ENCODE results near the gene YJEFN3. TPM values are rescaled to one million over a fixed set of nuclear protein-coding genes. Genes with fewer than 3 reads are reported as not detected.

The YJEFN3 gene
- total and polyA plus RNA-seq, 2 of the 8 experiments (the other 6 are each of a cell fraction or from before 2014, with no cell fraction given): 5.7 to 9.4 TPM

DNA sequence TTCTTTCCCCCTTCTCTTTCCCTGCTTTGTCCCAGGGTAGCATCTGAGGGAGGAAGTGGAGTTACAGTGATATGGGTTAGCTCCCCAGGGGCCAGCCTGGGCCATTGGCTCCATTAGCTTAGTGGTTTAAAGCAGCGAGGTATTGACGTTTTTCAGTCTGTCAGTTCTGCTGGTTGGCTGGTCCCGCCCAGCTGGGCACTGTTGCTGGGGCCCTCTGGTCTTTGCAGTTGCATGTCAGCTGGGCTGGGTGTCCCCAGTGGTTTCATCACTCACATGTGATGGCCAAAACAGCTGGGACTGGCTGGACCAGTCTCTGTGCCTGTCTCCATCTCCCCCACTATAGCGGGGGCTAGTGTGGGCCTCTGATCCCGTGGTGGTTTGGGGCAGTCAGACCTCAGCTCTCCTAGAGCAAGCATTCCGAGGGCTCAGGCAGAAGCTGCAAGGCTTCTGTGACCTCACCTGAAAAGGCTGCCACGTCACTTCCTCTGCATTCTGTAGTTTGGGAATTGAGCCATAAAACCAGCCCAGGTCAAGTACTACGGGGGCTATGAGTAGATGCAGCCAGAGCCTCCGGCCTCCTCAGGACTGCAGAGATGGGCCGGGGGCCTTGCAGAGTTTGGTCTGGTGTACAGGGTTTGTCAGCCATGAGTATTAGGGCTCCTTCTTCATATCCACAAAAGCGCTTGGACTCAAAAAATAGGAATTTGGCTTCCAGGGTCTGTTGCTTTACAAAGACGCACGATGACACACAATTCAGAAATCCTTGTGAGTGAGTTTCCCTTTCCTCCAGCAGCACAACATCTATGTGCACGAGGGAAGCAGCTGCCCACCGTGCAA lies 43.3 kb upstream of the YJEFN3 start:
- Histone ChIP-seq H3K79me1 (ENCODE audit: low read depth, low read length) (peaks cover 23% of the 10 kb centered on the region), H4K91ac (replicated peaks; ENCODE audit: insufficient read length, low read length) (no peak overlapping the region), H3K9ac (replicated peaks in 1 of 4; ENCODE audit: extremely low read depth in 1 of 4, low read depth in 3 of 4, low read length in 3 of 4) (no peak overlapping the region; a peak in 1 of 7 replicates), H2BK5ac (ENCODE audit: low read depth, low read length) (peak overlapping the region; percentile 18; the same call in 1 of the 2 replicates), H3K14ac (ENCODE audit: insufficient read length) (no peak overlapping the region), H2AK5ac (ENCODE audit: low read depth, low read length) (no peak overlapping the region), H3K18ac (ENCODE audit: extremely low read depth, low read length) (no peak overlapping the region; the same call in 1 of the 2 replicates), H2AFZ (ENCODE audit: low read length) (no peak overlapping the region), H3K79me2 (ENCODE audit: control insufficient read depth in 1 of 2, insufficient read depth in 2 of 2, low read length in 2 of 2) (peaks cover 6 to 69% of the 10 kb centered on the region in 2 experiments; a peak in 3 of 4 replicates), H3K36me3 (ENCODE audit: control insufficient read depth in 2 of 4, insufficient read depth in 4 of 4, low read length in 3 of 4) (peaks cover 0 to 3% (median under 1%) of the 10 kb centered on the region in 4 experiments; a peak in 2 of 8 replicates), H3K23me2 (ENCODE audit: low read depth, low read length) (no peaks in the 10 kb centered on the region), H3K56ac (replicated peaks; ENCODE audit: insufficient read length, low read depth, low read length) (no peak overlapping the region), H2BK20ac (ENCODE audit: low read length) (no peak overlapping the region), H3K4ac (replicated peaks; ENCODE audit: insufficient read length, low read depth, low read length) (no peak overlapping the region), H3K9me3 (ENCODE audit: insufficient read depth in 2 of 2, low read depth in 1 of 2, low read length in 1 of 2) (no peaks in the 10 kb centered on the region), H3K23ac (ENCODE audit: insufficient read length) (no peak overlapping the region), H2BK15ac (ENCODE audit: low read length) (no peak overlapping the region), H2BK120ac (replicated peaks; ENCODE audit: low read depth, low read length) (no peak overlapping the region), H4K5ac (ENCODE audit: insufficient read length, low read depth, low read length) (no peak overlapping the region), H3K27ac (ENCODE audit: low read depth, low read length) (no peak overlapping the region), H3K4me1 (replicated peaks in 1 of 4; ENCODE audit: control insufficient read depth in 3 of 4, insufficient read depth in 4 of 4, low read length in 3 of 4) (peaks cover 11 to 36% (median 22%) of the 10 kb centered on the region in 4 experiments), H4K20me1 (replicated peaks in 1 of 2; ENCODE audit: control insufficient read depth in 1 of 2, insufficient read depth in 2 of 2, low read length in 2 of 2) (peaks cover 11 to 39% of the 10 kb centered on the region in 2 experiments), H3K27me3 (replicated peaks in 1 of 4; ENCODE audit: control insufficient read depth in 3 of 4, extremely low read depth in 1 of 4, insufficient read depth in 3 of 4, low read length in 3 of 4) (no peaks in the 10 kb centered on the region), H4K8ac (ENCODE audit: extremely low read depth, insufficient read depth, low read length) (0 out of 2 replicates have a peak overlapping the region, but pooled peaks have one; percentile 51), H3K4me3 (ENCODE audit: extremely low read depth in 1 of 4, insufficient read depth in 2 of 4, low read depth in 3 of 4, low read length in 4 of 4) (no peak overlapping the region), H2BK12ac (ENCODE audit: low read depth, low read length) (0 out of 2 replicates have a peak overlapping the region, but pooled peaks have one; percentile 39), H3K4me2 (ENCODE audit: insufficient read depth in 1 of 2, low read depth in 2 of 2, low read length in 2 of 2) (no peak overlapping the region)
- CTCF ChIA-PET (ENCODE audit: partially characterized antibody): interaction anchor here (0.9 to 9.8 kb wide), 4 partner anchors 9 to 120 kb away, joined by 3 to 146 read pairs (median 26); no protein-coding TSS in a partner anchor
- DNase-seq (ENCODE audit: low read depth in 1 of 2, low spot score in 2 of 2) (no peak), FAIRE-seq (no peak)
- POLR2A ChIA-PET (ENCODE audit: partially characterized antibody): interaction anchor here (1.0 to 1.5 kb wide), 4 partner anchors 10 to 80 kb away, joined by 3 to 5 read pairs (median 4); partner anchors contain the start of gene GATAD2A
- 88% methylated on average over 15 of the region's 15 CpGs; no CpG with 5 or more reads in 1 of the 2 experiments for WGBS, 2 experiments (ENCODE audit: extremely low coverage in 1 of 2, insufficient coverage in 1 of 2, insufficient read length in 1 of 2, insufficient replicate concordance in 2 of 2, low coverage in 1 of 2, low lambda C conversion rate in 2 of 2, missing lambda C conversion rate in 1 of 2)
- no peak for TF ChIP-seq KDM1A (IDR thresholded peaks at IDR 0.05; ENCODE audit: borderline replicate concordance, low read length)
- no peak for TF ChIP-seq BRCA1 (IDR thresholded peaks at IDR 0.05; ENCODE audit: low read depth, low read length)
- no peak for TF ChIP-seq GTF2F1 (IDR thresholded peaks at IDR 0.05; ENCODE audit: borderline replicate concordance, low read depth, low read length)
- no peak for TF ChIP-seq BACH1 (IDR thresholded peaks at IDR 0.05; ENCODE audit: low read length)
- no peak for TF ChIP-seq TCF12 (IDR thresholded peaks at IDR 0.05; ENCODE audit: low read depth, low read length)
- no peak for TF ChIP-seq GABPA (IDR thresholded peaks at IDR 0.05; ENCODE audit: borderline replicate concordance, insufficient read depth, low read length)
- no peak for TF ChIP-seq KDM5A (IDR thresholded peaks at IDR 0.05; ENCODE audit: low read length)
- TF ChIP-seq SUZ12 (IDR thresholded peaks at IDR 0.05; ENCODE audit: low read length): no peak
- no peak for TF ChIP-seq SAP30 (IDR thresholded peaks at IDR 0.05; ENCODE audit: insufficient read depth, insufficient replicate concordance, low read length)
- no peak for TF ChIP-seq SIX5 (IDR thresholded peaks at IDR 0.05; ENCODE audit: low read depth, low read length)
- no peak for TF ChIP-seq CHD1 (IDR thresholded peaks at IDR 0.05; ENCODE audit: low read depth, low read length)
- no peak for TF ChIP-seq EGR1 (IDR thresholded peaks at IDR 0.05; ENCODE audit: borderline replicate concordance, low read depth, low read length)

Measured in H1 (cell line).